ENCODE measurements around the gene TEDC1.

The TEDC1 gene

DNA sequence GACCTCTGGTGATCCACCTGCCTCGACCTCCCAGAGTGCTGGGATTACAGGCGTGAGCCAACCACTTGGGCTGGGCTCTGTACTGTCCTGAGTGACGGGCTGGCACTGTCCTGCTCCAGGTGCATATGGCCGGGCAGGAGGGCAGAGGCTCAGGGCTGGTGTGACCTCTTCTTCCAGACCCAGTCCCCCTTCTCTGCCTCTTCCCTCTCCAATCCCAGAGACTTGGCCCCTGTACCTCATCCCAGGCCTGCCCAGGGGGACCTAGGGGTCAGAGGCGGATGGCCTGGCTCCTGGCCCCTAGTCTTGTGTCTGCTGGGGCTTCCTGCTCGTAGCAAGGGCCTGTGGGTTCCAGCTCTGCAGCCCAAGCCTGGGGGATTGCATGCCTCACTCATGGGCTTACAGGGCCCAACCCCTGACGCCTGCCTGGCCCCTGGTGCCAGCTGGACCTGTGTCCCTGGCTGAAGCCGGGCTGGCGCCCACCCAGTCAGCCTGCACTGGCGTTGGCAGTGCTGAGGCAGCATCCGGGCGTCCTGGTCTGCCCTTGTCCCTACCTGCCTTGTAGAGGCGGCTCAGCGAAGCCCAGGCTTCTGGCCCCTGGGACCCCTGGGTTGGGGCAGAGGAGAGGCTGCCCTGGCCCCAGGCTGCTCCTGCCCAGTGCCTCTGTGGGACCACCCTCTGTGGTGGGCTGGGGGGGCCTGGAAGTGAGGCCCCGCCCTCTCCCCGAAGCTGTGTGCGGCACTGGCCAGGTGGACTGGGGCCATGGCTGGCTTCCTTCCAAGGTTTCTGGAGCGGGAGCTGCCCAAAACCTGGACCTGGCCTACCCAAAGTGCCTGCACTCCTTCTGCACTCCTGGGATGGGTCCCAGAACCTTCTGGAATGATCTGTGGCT lies 4.3 kb downstream of the TEDC1 start:
- H3K4me3 ChIP-seq (ENCODE audit: low read depth, low read length): no peak overlapping the region
- H3K36me3 ChIP-seq (ENCODE audit: control insufficient read depth, insufficient read depth, low read length): peaks cover 6% of the 10 kb centered on the region; the same call in 1 of the 2 replicates
- no peaks in the 10 kb centered on the region for H3K9me3 ChIP-seq (ENCODE audit: control insufficient read depth, insufficient read depth, low read depth, low read length)
- H3K27ac ChIP-seq (ENCODE audit: low read depth, low read length): no peak overlapping the region; the same call in 1 of the 2 replicates
- H3K4me1 ChIP-seq (ENCODE audit: control insufficient read depth, insufficient read depth, low read length): peaks cover 7% of the 10 kb centered on the region; the same call in 1 of the 2 replicates
- H3K27me3 ChIP-seq (ENCODE audit: control insufficient read depth, insufficient read depth, low read length): no peaks in the 10 kb centered on the region
- no peak overlapping the region for H3K9ac ChIP-seq (ENCODE audit: low read length)

- H3K36me3 ChIP-seq (ENCODE audit: control insufficient read depth, insufficient read depth, low read length): peaks cover 6% of the 10 kb centered on the region; the same call in 1 of the 2 replicates
- no peak overlapping the region for H3K27ac ChIP-seq (ENCODE audit: low read depth, low read length)
Observed at GRCh38 chr14:105495990-105496830, 5.2 kb downstream of the TEDC1 start.

GRCh38 chr14:105496831-105497591 lies 6.0 kb downstream of the TEDC1 start:
- Histone ChIP-seq H3K9ac (ENCODE audit: low read length) (no peak overlapping the region), H3K36me3 (ENCODE audit: control insufficient read depth, insufficient read depth, low read length) (peaks cover 6% of the 10 kb centered on the region; the same call in 1 of the 2 replicates), H3K27ac (ENCODE audit: low read depth, low read length) (no peak overlapping the region), H3K4me1 (ENCODE audit: control insufficient read depth, insufficient read depth, low read length) (peaks cover 7% of the 10 kb centered on the region; the same call in 1 of the 2 replicates), H3K4me3 (ENCODE audit: low read depth, low read length) (no peak overlapping the region), H3K27me3 (ENCODE audit: control insufficient read depth, insufficient read depth, low read length) (no peaks in the 10 kb centered on the region), H3K9me3 (ENCODE audit: control insufficient read depth, insufficient read depth, low read depth, low read length) (no peaks in the 10 kb centered on the region)

More at GRCh38 chr14:105495990-105496830, 5.2 kb downstream of the TEDC1 start:
- Histone ChIP-seq H3K4me1 (ENCODE audit: control insufficient read depth, insufficient read depth, low read length) (peaks cover 10% of the 10 kb centered on the region; the same call in 1 of the 2 replicates), H3K9ac (ENCODE audit: low read length) (no peak overlapping the region), H3K9me3 (ENCODE audit: control insufficient read depth, insufficient read depth, low read depth, low read length) (no peaks in the 10 kb centered on the region), H3K27me3 (ENCODE audit: control insufficient read depth, insufficient read depth, low read length) (no peaks in the 10 kb centered on the region), H3K4me3 (ENCODE audit: low read depth, low read length) (no peak overlapping the region)

- Histone ChIP-seq H3K4me3 (ENCODE audit: low read depth, low read length) (no peak overlapping the region), H3K36me3 (ENCODE audit: control insufficient read depth, insufficient read depth, low read length) (peaks cover 6% of the 10 kb centered on the region; the same call in 1 of the 2 replicates), H3K27me3 (ENCODE audit: control insufficient read depth, insufficient read depth, low read length) (no peaks in the 10 kb centered on the region), H3K9me3 (ENCODE audit: control insufficient read depth, insufficient read depth, low read depth, low read length) (no peaks in the 10 kb centered on the region; the same call in 1 of the 2 replicates), H3K4me1 (ENCODE audit: control insufficient read depth, insufficient read depth, low read length) (peaks cover 7% of the 10 kb centered on the region; the same call in 1 of the 2 replicates), H3K27ac (ENCODE audit: low read depth, low read length) (no peak overlapping the region), H3K9ac (ENCODE audit: low read length) (no peak overlapping the region)
Observed at GRCh38 chr14:105497671-105498429, 6.8 kb downstream of the TEDC1 start.

- Histone ChIP-seq H3K27ac (ENCODE audit: low read depth, low read length) (peak overlapping the region; percentile 33; the same call in 1 of the 2 replicates), H3K9me3 (ENCODE audit: control insufficient read depth, insufficient read depth, low read depth, low read length) (no peaks in the 10 kb centered on the region; the same call in 1 of the 2 replicates), H3K4me1 (ENCODE audit: control insufficient read depth, insufficient read depth, low read length) (peaks cover 7% of the 10 kb centered on the region; the same call in 1 of the 2 replicates), H3K9ac (ENCODE audit: low read length) (no peak overlapping the region), H3K27me3 (ENCODE audit: control insufficient read depth, insufficient read depth, low read length) (no peaks in the 10 kb centered on the region), H3K4me3 (ENCODE audit: low read depth, low read length) (no peak overlapping the region), H3K36me3 (ENCODE audit: control insufficient read depth, insufficient read depth, low read length) (peaks cover 3% of the 10 kb centered on the region; the same call in 1 of the 2 replicates)
Observed at GRCh38 chr14:105498430-105499255, 7.6 kb downstream of the TEDC1 start.

GRCh38 chr14:105499256-105500035 lies 8.4 kb downstream of the TEDC1 start:
- H3K36me3 ChIP-seq (ENCODE audit: control insufficient read depth, insufficient read depth, low read length): peaks cover 3% of the 10 kb centered on the region; the same call in 1 of the 2 replicates
- no peak overlapping the region for H3K4me3 ChIP-seq (ENCODE audit: low read depth, low read length)
- H3K27ac ChIP-seq (ENCODE audit: low read depth, low read length): peak overlapping the region; percentile 33; the same call in 1 of the 2 replicates
- H3K27me3 ChIP-seq (ENCODE audit: control insufficient read depth, insufficient read depth, low read length): no peaks in the 10 kb centered on the region
- peaks cover 7% of the 10 kb centered on the region; the same call in 1 of the 2 replicates for H3K4me1 ChIP-seq (ENCODE audit: control insufficient read depth, insufficient read depth, low read length)
- no peak overlapping the region for H3K9ac ChIP-seq (ENCODE audit: low read length)
- H3K9me3 ChIP-seq (ENCODE audit: control insufficient read depth, insufficient read depth, low read depth, low read length): no peaks in the 10 kb centered on the region; the same call in 1 of the 2 replicates

GRCh38 chr14:105500036-105500725 lies 9.1 kb downstream of the TEDC1 start:
- no peak overlapping the region for H3K9ac ChIP-seq (ENCODE audit: low read length)

GRCh38 chr14:105500726-105501101 lies 9.7 kb downstream of the TEDC1 start:
- Histone ChIP-seq H3K27me3 (ENCODE audit: control insufficient read depth, insufficient read depth, low read length) (no peaks in the 10 kb centered on the region), H3K4me3 (ENCODE audit: low read depth, low read length) (no peak overlapping the region)

More at GRCh38 chr14:105500036-105500725, 9.1 kb downstream of the TEDC1 start:
- no peaks in the 10 kb centered on the region for H3K27me3 ChIP-seq (ENCODE audit: control insufficient read depth, insufficient read depth, low read length)
- peaks cover 7% of the 10 kb centered on the region; the same call in 1 of the 2 replicates for H3K4me1 ChIP-seq (ENCODE audit: control insufficient read depth, insufficient read depth, low read length)
- peaks cover 3% of the 10 kb centered on the region; the same call in 1 of the 2 replicates for H3K36me3 ChIP-seq (ENCODE audit: control insufficient read depth, insufficient read depth, low read length)
- H3K27ac ChIP-seq (ENCODE audit: low read depth, low read length): no peak overlapping the region
- H3K4me3 ChIP-seq (ENCODE audit: low read depth, low read length): no peak overlapping the region
- no peaks in the 10 kb centered on the region; the same call in 1 of the 2 replicates for H3K9me3 ChIP-seq (ENCODE audit: control insufficient read depth, insufficient read depth, low read depth, low read length)

More at GRCh38 chr14:105500726-105501101, 9.7 kb downstream of the TEDC1 start:
- H3K36me3 ChIP-seq (ENCODE audit: control insufficient read depth, insufficient read depth, low read length): peaks cover 3% of the 10 kb centered on the region; the same call in 1 of the 2 replicates
- peaks cover 7% of the 10 kb centered on the region; the same call in 1 of the 2 replicates for H3K4me1 ChIP-seq (ENCODE audit: control insufficient read depth, insufficient read depth, low read length)
- H3K27ac ChIP-seq (ENCODE audit: low read depth, low read length): no peak overlapping the region
- no peaks in the 10 kb centered on the region; the same call in 1 of the 2 replicates for H3K9me3 ChIP-seq (ENCODE audit: control insufficient read depth, insufficient read depth, low read depth, low read length)
- H3K9ac ChIP-seq (ENCODE audit: low read length): no peak overlapping the region

Measured in HUES6 (cell line).